HepG2 (cell line): ENCODE results near the gene TOB1.

Experiments used
- CEBPG ChIP-seq: IDR thresholded peaks from 2 replicates; pipeline ENCODE4 v1.6.1; 2016
- EZH2 ChIP-seq: conservative IDR thresholded peaks from 2 replicates; pipeline ENCODE4 v1.6.1; 2012; ENCODE audit warnings: mild to moderate bottlenecking, low read depth, low read length, moderate library complexity
- MXI1 ChIP-seq: IDR thresholded peaks from 3 replicates; pipeline ENCODE4 v1.6.1; 2012; ENCODE audit warnings: low read depth, low read length, inconsistent platforms, borderline replicate concordance
- TAF1 ChIP-seq: sonication (generic); formaldehyde crosslinking; IDR thresholded peaks from 2 replicates; pipeline ENCODE4 v1.4.0; 2020; ENCODE audit warnings: missing genetic modification reagents
- TF ChIP-seq, protein P1 (sequence below): sonication (generic); formaldehyde crosslinking; IDR thresholded peaks from 2 replicates; pipeline ENCODE4 v1.5.0; 2020; ENCODE audit warnings: mild to moderate bottlenecking, missing genetic modification reagents, moderate library complexity
- TF ChIP-seq, protein P2 (sequence below): sonication (generic); formaldehyde crosslinking; IDR thresholded peaks from 2 replicates; pipeline ENCODE4 v1.4.0; 2020; ENCODE audit warnings: missing genetic modification reagents

DNA sequence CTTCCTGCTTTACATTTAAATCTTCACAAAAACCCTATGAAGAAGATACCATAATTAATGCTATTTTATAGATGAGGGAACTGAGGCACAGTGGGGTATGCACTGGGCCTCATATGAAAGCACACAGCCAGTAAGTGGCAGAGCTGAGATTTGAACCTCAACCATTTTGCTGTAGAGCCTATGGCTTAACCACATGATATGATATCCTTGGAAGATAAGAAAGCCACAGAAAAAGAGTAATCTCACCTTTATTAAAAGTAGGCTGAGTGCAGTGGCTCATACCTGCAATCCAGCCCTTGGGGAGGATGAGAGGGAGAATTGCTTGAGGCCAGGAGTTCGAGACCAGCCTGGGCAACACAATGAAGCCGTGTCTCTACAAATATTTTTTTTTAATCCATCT is 15.0 kb upstream of the TOB1 start:
- TF ChIP-seq CEBPG (CRISPR knock-in tag) (no peak), MXI1 (no peak), TAF1 (CRISPR knock-in tag) (no peak), EZH2 (no peak)
- TF ChIP-seq, protein P1, sequence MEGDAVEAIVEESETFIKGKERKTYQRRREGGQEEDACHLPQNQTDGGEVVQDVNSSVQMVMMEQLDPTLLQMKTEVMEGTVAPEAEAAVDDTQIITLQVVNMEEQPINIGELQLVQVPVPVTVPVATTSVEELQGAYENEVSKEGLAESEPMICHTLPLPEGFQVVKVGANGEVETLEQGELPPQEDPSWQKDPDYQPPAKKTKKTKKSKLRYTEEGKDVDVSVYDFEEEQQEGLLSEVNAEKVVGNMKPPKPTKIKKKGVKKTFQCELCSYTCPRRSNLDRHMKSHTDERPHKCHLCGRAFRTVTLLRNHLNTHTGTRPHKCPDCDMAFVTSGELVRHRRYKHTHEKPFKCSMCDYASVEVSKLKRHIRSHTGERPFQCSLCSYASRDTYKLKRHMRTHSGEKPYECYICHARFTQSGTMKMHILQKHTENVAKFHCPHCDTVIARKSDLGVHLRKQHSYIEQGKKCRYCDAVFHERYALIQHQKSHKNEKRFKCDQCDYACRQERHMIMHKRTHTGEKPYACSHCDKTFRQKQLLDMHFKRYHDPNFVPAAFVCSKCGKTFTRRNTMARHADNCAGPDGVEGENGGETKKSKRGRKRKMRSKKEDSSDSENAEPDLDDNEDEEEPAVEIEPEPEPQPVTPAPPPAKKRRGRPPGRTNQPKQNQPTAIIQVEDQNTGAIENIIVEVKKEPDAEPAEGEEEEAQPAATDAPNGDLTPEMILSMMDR (CRISPR knock-in tag), result no peak
- TF ChIP-seq, protein P2, sequence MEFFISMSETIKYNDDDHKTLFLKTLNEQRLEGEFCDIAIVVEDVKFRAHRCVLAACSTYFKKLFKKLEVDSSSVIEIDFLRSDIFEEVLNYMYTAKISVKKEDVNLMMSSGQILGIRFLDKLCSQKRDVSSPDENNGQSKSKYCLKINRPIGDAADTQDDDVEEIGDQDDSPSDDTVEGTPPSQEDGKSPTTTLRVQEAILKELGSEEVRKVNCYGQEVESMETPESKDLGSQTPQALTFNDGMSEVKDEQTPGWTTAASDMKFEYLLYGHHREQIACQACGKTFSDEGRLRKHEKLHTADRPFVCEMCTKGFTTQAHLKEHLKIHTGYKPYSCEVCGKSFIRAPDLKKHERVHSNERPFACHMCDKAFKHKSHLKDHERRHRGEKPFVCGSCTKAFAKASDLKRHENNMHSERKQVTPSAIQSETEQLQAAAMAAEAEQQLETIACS (CRISPR knock-in tag), result no peak
